Caco-2 (cell line): Measurements from ENCODE around the gene INPP5E. TPM values are rescaled to one million over a fixed set of nuclear protein-coding genes. Genes with fewer than 3 reads are reported as not detected.

Experiments used
- BruUV-seq: library from RNA; stranded (reverse); fragments of 400-500 nt; replicated peaks from 2 replicates; lab custom pipeline; 2021; lab: Mats Ljungman, UMichigan
- CTCF ChIA-PET: fragments of 300-600 bp; sonication (Branson Sonifier 250); formaldehyde crosslinking; loops from one replicate; lab custom pipeline; 2022; ENCODE audit warnings: antibody characterized with exemption; lab: Charles Lee
- POLR2A ChIA-PET: fragments of 300-600 bp; sonication (Branson Sonifier 250); formaldehyde crosslinking; loops from one replicate; lab custom pipeline; 2022; ENCODE audit warnings: antibody characterized with exemption; lab: Charles Lee
- DNase-seq, 2 experiments: peaks; one replicate each; pipeline versions ENCODE4 v3.0.0 to v3.0.0-alpha.2; 2020 to 2022
- H3K27me3 ChIP-seq: replicated peaks from 2 replicates; pipeline ENCODE4 v1.6.0; 2011; ENCODE audit warnings: low read length; ENCODE audit not compliant: control insufficient read depth, insufficient read depth
- H3K36me3 ChIP-seq: 2 replicates; pipeline ENCODE4 v1.5.1; 2011; ENCODE audit warnings: low read length; ENCODE audit not compliant: control insufficient read depth, insufficient read depth
- H3K4me1 ChIP-seq: fragments of 250-450 bp; sonication (Bioruptor Pico); 2 replicates; pipeline ENCODE4 v1.5.1; 2020; ENCODE audit warnings: mild to moderate bottlenecking
- H3K4me3 ChIP-seq: 2 replicates; pipeline ENCODE4 v1.5.1; 2011; ENCODE audit warnings: low read depth, mild to moderate bottlenecking, control low read depth, low read length
- H3K9me3 ChIP-seq: fragments of 250-450 bp; sonication (Bioruptor Pico); 2 replicates; pipeline ENCODE4 v1.5.1; 2020; ENCODE audit warnings: mild to moderate bottlenecking, moderate library complexity
- H3K27ac Mint-ChIP-seq: one replicate; pipeline ENCODE4 v1.8.0; 2022; ENCODE audit warnings: mixed read lengths; ENCODE audit not compliant: unreplicated experiment
- H3K27me3 Mint-ChIP-seq: one replicate; pipeline ENCODE4 v1.8.0; 2022; ENCODE audit warnings: mixed read lengths; ENCODE audit not compliant: insufficient read depth, unreplicated experiment
- H3K36me3 Mint-ChIP-seq: one replicate; pipeline ENCODE4 v1.8.0; 2022; ENCODE audit warnings: mild to moderate bottlenecking, mixed read lengths; ENCODE audit not compliant: insufficient read depth, unreplicated experiment
- H3K4me1 Mint-ChIP-seq: one replicate; pipeline ENCODE4 v1.8.0; 2022; ENCODE audit warnings: low read depth, mixed read lengths; ENCODE audit not compliant: unreplicated experiment
- H3K4me3 Mint-ChIP-seq: one replicate; pipeline ENCODE4 v1.8.0; 2022; ENCODE audit warnings: mild to moderate bottlenecking, moderate library complexity, mixed read lengths; ENCODE audit not compliant: unreplicated experiment
- H3K9me3 Mint-ChIP-seq: one replicate; pipeline ENCODE4 v1.8.0; 2022; ENCODE audit warnings: mixed read lengths; ENCODE audit not compliant: unreplicated experiment
- CTCF ChIP-seq, 2 experiments: fragments of 200-600 bp in 1 of 2; IDR thresholded peaks; 1 replicate in 1 of 2; 2 replicates in 1 of 2; pipeline versions ENCODE4 v1.5.1 to v1.8.0; 2011 to 2022; ENCODE audit warnings: antibody characterized with exemption in 1 of 2, control low read depth in 1 of 2, inconsistent platforms in 1 of 2, low read depth in 1 of 2, low read length in 1 of 2, mild to moderate bottlenecking in 1 of 2, moderate library complexity in 1 of 2; ENCODE audit not compliant: insufficient read depth in 1 of 2, severe bottlenecking in 1 of 2, unreplicated experiment in 1 of 2
- intact Hi-C: fragments of 100-400 bp; cut with micrococcal nuclease; formaldehyde crosslinking; loops from one replicate; pipeline ENCODE4 v1.10.0; 2022; ENCODE audit not compliant: unreplicated experiment
- total RNA-seq: library from RNA; stranded (reverse); gene quantifications from 2 replicates; pipeline ENCODE4 v1.2.3, GENCODE V29; 2022

The INPP5E gene
- total RNA-seq, 1 experiment from 2014 or later = 18.6 TPM

- Mint-ChIP-seq H3K27me3 (no peaks in the 10 kb centered on the region), H3K4me1 (no peaks in the 10 kb centered on the region), H3K36me3 (peaks cover 96% of the 10 kb centered on the region), H3K4me3 (no peak overlapping the region), H3K9me3 (no peaks in the 10 kb centered on the region), H3K27ac (no peak overlapping the region)
- ChIA-PET CTCF (interaction anchor here (0.5 kb wide), 1 partner anchor 33 kb away, joined by 10 read pairs; no protein-coding TSS in a partner anchor), POLR2A (no interaction called here)
- Histone ChIP-seq H3K9me3 (no peaks in the 10 kb centered on the region), H3K4me1 (no peaks in the 10 kb centered on the region), H3K36me3 (peaks cover 3% of the 10 kb centered on the region), H3K27me3 (no peaks in the 10 kb centered on the region), H3K4me3 (no peak overlapping the region)
- no peak for DNase-seq
- BruUV-seq = no TSS peak
- no peak for TF ChIP-seq CTCF (IDR thresholded peaks at IDR 0.05; ENCODE audit: insufficient read depth in 1 of 2, low read depth in 1 of 2, low read length in 1 of 2, severe bottlenecking in 1 of 2, unreplicated experiment in 1 of 2)
- intact Hi-C loops = no loop called here
Observed at GRCh38 chr9:136457326-136457725, 17.7 kb upstream of the INPP5E start.

- Mint-ChIP-seq H3K4me3 (no peak overlapping the region), H3K4me1 (no peaks in the 10 kb centered on the region), H3K27me3 (no peaks in the 10 kb centered on the region), H3K9me3 (no peaks in the 10 kb centered on the region), H3K27ac (no peak overlapping the region), H3K36me3 (peaks cover 96% of the 10 kb centered on the region)
- no peak overlapping the region for H3K4me3 ChIP-seq
- DNase-seq = no peak
- H3K27me3 ChIP-seq = no peaks in the 10 kb centered on the region
- no peak for TF ChIP-seq CTCF (IDR thresholded peaks at IDR 0.05; ENCODE audit: insufficient read depth in 1 of 2, low read depth in 1 of 2, low read length in 1 of 2, severe bottlenecking in 1 of 2, unreplicated experiment in 1 of 2)
- no peaks in the 10 kb centered on the region for H3K4me1 ChIP-seq
- intact Hi-C loops = no loop called here
- BruUV-seq = no TSS peak
- POLR2A ChIA-PET = no interaction called here
- H3K9me3 ChIP-seq = no peaks in the 10 kb centered on the region
- H3K36me3 ChIP-seq = peaks cover 3% of the 10 kb centered on the region
- CTCF ChIA-PET = no interaction called here
Observed at GRCh38 chr9:136456258-136456657, 16.6 kb upstream of the INPP5E start.

- CTCF ChIA-PET = no interaction called here
- H3K9me3 ChIP-seq = no peaks in the 10 kb centered on the region
- no TSS peak for BruUV-seq
- H3K4me1 ChIP-seq = no peaks in the 10 kb centered on the region
- H3K4me3 Mint-ChIP-seq = no peak overlapping the region
- H3K27me3 Mint-ChIP-seq = no peaks in the 10 kb centered on the region
- no peak for DNase-seq
- no peaks in the 10 kb centered on the region for H3K4me1 Mint-ChIP-seq
- H3K27ac Mint-ChIP-seq = peak overlapping the region; percentile 41
- H3K27me3 ChIP-seq = no peaks in the 10 kb centered on the region
- POLR2A ChIA-PET = no interaction called here
- H3K36me3 ChIP-seq = peaks cover 5% of the 10 kb centered on the region
- no peak for TF ChIP-seq CTCF (IDR thresholded peaks at IDR 0.05; ENCODE audit: insufficient read depth in 1 of 2, low read depth in 1 of 2, low read length in 1 of 2, severe bottlenecking in 1 of 2, unreplicated experiment in 1 of 2)
- intact Hi-C loops = no loop called here
- peaks cover 96% of the 10 kb centered on the region for H3K36me3 Mint-ChIP-seq
- no peak overlapping the region for H3K4me3 ChIP-seq
- H3K9me3 Mint-ChIP-seq = no peaks in the 10 kb centered on the region
Observed at GRCh38 chr9:136455043-136456002, 15.7 kb upstream of the INPP5E start.
